ENCODE results near the gene EHD2.

- TF ChIP-seq POLR2AphosphoS5 (IDR thresholded peaks at IDR 0.05): no peak
- TF ChIP-seq CTCF (IDR thresholded peaks at IDR 0.05): no peak
- TF ChIP-seq POLR2A (IDR thresholded peaks at IDR 0.05): no peak
These were observed 12.7 kb downstream of the EHD2 start for GRCh38 chr19:47725759-47726401.
